NCI-H2029 (cell line): ENCODE results near the gene ERBB2.
"Not testable (repeated sequence)": the region's sequence is repeated elsewhere in the genome, so short reads cannot be mapped to it uniquely, and the experiment has no call there.

Experiments used
- DNase-seq: peaks from one replicate; lab custom pipeline; 2025; lab: John Stamatoyannopoulos, UW

The ERBB2 gene

GRCh38 chr17:39678340-39679116, 21.3 kb upstream of the ERBB2 start:
- DNase-seq: no peak

DNA sequence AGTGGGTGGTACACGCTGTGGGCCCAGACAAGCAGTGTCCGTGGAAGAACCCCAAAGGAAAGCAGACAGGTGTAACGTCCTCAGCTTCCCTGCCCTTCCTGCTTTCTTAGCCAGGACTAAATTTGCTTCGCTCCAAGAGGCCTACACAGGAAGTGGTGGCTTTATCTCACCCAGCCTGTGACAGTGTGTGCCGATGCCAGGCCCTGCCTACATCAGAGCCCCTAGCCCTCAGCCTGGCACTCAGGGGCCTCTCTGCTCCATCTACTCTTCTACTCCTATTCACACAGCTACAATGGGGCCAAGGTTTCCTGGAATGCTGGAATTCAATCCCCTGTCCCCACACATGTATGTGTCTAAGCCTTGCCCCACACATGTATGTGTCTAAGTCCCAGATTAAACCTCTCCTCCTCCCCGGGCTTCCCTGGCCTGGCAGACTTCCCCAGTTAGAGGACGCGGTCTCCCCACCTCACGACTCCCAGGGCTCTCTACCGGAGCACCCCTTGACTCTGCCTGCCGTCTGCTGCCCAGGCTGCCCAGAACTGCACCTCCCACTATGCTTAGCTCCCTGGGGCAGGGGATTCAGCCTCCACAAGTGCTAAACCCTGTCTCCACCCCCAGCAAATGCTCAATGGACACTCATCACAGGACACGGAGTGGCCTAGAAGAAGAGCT, 20.2 kb upstream of the ERBB2 start:
- no peak for DNase-seq

DNA sequence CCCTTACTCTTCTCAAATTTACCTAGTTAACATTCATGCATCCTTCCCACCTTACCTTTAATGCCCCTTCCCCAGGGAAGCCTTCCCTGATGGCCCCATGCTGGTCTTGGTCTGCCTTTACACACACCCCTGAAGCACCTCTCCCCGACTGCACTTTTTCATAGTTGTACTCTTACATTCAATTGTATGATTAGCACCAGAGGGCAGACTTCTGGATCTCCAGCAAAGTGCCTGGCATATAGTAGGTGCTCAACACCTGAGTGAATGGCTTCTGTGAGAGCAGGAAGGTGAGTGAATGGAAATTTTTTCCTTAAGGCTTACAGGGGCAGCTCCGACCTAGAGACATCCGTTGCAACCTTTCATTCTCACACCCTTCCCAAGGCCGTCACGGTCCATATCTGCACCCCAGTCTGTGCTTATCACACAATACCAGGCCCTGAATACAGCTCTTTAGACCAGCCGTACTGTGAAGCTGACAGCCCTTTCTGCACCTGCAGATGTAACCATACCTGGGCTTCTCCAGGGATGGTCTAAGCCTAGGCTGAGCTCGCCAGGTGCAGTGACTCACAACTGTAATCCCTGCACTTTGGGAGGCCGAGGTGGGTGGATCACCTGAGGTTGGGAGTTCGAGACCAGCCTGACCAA, 16.4 kb upstream of the ERBB2 start:
- no peak for DNase-seq

- peak; percentile 27 for DNase-seq
Observed at GRCh38 chr17:39684369-39685192, 15.3 kb upstream of the ERBB2 start.

GRCh38 chr17:39687101-39687545, 12.7 kb upstream of the ERBB2 start:
- DNase-seq: no peak

DNA sequence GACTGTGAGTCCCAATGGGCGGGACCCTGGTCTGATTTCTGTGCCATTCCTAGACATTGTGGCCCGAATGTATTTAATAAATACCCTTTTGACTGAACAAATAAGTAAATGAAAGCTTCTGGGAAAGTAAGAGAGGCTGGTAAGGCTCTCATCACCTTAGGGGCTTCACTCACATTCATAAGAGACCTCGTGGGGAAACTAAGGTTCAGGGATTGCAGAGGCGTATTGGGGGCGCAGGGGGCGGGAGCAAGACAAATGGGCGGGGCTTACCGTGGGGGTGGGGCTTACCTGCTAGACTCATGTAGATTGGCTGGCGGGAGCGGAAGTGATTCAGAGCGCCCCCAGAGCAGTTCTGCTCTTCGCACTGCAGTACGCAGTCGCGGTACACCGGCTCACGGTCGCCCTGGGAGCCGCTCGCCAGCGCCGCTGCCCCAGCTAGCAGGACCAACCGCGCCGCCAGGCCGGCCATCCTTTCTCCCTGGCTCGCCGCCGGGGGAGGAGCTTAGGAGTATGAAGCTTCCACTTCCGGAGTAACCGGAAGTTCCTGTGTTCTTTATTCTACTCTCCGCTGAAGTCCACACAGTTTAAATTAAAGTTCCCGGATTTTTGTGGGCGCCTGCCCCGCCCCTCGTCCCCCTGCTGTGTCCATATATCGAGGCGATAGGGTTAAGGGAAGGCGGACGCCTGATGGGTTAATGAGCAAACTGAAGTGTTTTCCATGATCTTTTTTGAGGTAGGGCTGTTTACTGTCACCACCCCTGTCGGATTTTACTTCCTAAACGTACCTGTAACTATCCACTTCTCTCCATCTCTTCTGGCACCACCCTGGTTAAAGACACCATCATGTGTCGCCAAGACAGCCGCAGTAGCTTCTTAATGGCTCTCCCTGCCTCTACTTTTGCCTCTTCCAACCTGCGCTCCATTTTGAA, 12.1 kb upstream of the ERBB2 start, which contains the start of gene PGAP3:
Gene PGAP3, minus strand, starts transcription at position 512 of the 929 bp plus-strand sequence. Its CDS starts 43 bp downstream, at position 469.
- peak; percentile 82 for DNase-seq

GRCh38 chr17:39688475-39688835, 11.4 kb upstream of the ERBB2 start:
- no peak for DNase-seq

- DNase-seq: no peak
Observed at GRCh38 chr17:39688945-39689344, 10.9 kb upstream of the ERBB2 start.

GRCh38 chr17:39694593-39694992, 5.3 kb upstream of the ERBB2 start:
- DNase-seq: no peak

GRCh38 chr17:39695089-39695474, 4.8 kb upstream of the ERBB2 start:
- no peak for DNase-seq

GRCh38 chr17:39696731-39697130, 3.1 kb upstream of the ERBB2 start:
- DNase-seq: no peak

- no peak for DNase-seq
Observed at GRCh38 chr17:39697961-39698360, 1.9 kb upstream of the ERBB2 start.

DNA sequence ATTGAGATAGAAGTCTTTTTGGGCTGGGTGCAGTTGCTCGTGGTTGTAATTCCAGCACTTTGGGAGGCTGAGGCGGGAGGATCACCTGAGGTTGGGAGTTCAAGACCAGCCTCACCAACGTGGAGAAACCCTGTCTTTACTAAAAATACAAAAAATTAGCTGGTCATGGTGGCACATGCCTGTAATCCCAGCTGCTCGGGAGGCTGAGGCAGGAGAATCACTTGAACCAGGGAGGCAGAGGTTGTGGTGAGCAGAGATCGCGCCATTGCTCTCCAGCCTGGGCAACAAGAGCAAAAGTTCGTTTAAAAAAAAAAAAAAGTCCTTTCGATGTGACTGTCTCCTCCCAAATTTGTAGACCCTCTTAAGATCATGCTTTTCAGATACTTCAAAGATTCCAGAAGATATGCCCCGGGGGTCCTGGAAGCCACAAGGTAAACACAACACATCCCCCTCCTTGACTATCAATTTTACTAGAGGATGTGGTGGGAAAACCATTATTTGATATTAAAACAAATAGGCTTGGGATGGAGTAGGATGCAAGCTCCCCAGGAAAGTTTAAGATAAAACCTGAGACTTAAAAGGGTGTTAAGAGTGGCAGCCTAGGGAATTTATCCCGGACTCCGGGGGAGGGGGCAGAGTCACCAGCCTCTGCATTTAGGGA, 577 bp upstream of the ERBB2 start:
- not testable (repeated sequence) for DNase-seq

DNA sequence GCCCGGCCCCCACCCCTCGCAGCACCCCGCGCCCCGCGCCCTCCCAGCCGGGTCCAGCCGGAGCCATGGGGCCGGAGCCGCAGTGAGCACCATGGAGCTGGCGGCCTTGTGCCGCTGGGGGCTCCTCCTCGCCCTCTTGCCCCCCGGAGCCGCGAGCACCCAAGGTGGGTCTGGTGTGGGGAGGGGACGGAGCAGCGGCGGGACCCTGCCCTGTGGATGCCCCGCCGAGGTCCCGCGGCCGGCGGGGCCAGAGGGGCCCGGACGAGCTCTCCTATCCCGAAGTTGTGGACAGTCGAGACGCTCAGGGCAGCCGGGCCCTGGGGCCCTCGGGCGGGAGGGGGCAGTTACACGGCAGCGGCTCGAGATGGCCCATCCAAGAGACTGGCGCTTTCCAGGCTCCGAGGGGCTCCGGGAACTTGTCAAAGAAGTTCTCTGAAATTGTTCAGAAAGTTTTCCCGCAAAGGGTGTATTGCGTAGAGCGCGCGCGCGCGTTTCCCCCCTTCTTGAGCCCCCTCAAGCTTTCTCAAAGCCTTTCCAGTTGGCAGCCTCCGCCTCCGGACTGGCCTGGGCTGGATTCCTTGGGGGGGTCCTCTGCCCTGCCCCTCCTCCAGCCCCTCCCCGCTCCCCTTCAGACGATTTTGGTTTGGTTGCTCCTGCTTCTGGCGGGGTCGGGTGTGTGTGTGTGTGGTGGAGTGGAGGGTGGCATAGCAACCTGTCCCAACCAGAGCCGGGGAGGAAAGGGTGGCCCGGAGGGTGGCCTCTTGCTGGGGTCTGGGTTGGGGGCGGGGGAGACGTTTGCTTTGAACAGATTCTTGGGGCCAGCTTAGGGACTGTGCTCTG, 504 bp downstream of the ERBB2 start:
- DNase-seq: no peak

GRCh38 chr17:39701012-39701783, 1.3 kb downstream of the ERBB2 start:
- no peak for DNase-seq

- no peak for DNase-seq
Observed at GRCh38 chr17:39701784-39702422, 2.0 kb downstream of the ERBB2 start.

DNA sequence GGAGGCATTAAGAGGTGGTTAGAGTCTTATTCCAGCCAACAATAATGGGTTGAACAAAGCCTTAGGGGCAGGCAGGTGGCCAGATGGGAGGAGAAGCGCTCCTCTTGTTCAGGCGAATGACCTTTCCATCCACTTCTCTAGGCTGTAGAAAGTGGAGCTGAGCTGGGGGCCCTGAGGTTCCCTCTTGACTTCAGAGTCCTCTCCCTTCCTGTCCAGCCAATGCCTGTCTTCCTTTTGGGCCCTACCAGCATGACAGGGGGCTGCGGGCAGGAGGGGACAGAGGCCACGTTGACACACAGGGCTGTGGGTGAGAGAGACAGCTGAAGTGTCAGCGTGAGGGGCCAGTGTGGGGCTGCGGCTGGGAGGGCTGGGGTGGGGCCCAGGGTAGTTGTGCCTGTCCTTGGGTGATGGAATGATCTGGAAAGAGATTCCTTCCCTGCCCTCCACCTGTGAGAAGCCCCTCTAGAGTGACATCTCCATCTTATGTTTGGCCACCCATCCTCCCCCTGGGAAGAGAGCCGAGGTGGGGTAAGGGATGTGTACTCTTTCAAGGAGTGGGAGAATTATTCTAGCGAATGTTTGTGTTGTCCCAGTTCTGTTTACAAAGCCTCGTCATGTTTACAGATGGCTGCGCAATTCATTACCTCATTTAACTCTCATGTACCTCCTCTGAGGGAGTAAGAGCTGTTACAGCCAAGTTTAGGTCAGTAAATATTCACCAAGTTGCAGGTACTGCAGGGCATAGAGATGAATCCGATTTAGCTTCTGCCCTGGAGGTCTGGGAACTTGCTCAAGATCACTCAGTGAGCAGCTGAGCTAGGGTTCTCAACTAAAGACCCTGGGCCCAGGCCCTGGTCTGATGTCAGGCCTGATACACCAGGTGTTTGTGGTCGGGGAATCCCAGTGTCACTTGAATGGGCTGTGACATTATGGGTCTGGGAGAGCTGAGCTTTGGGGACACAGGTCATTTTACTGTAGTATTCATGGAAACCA, 3.3 kb downstream of the ERBB2 start:
- DNase-seq: peak; percentile 58
